K562 (cell line): ENCODE data around the gene ABLIM2. TPM values are rescaled to one million over a fixed set of nuclear protein-coding genes. Genes with fewer than 3 reads are reported as not detected.

Experiments
- CCNT2 ChIP-seq: IDR thresholded peaks from 2 replicates; pipeline ENCODE4 v1.6.1; 2011; ENCODE audit warnings: borderline replicate concordance, low read depth, mild to moderate bottlenecking, moderate library complexity, mixed read lengths, low read length; ENCODE audit not compliant: insufficient read length; ENCODE audit errors: extremely low read depth
- CHCHD3 ChIP-seq: fragments of 250-450 bp; sonication (Bioruptor Pico); IDR thresholded peaks from 2 replicates; pipeline ENCODE4 v2.1.2; 2022; ENCODE audit warnings: mild to moderate bottlenecking
- GATAD2A ChIP-seq: fragments of 450-650 bp; IDR thresholded peaks from 2 replicates; pipeline ENCODE4 v1.6.1; 2017
- HLTF ChIP-seq: fragments of 450-650 bp; IDR thresholded peaks from 2 replicates; pipeline ENCODE4 v1.6.1; 2016
- HMGN3 ChIP-seq: IDR thresholded peaks from 2 replicates; pipeline ENCODE4 v1.6.1; 2011; ENCODE audit warnings: borderline replicate concordance, low read depth, mild to moderate bottlenecking, mixed read lengths, low read length; ENCODE audit not compliant: insufficient read length; ENCODE audit errors: extremely low read depth
- IRF2 ChIP-seq: sonication (generic); formaldehyde crosslinking; IDR thresholded peaks from 2 replicates; pipeline ENCODE4 v1.8.1; 2022; ENCODE audit warnings: mild to moderate bottlenecking, missing genetic modification reagents
- MAZ ChIP-seq, 2 experiments: fragments of 450-650 bp in 1 of 2; sonication (generic) in 1 of 2; formaldehyde crosslinking; IDR thresholded peaks in 1 of 2; conservative IDR thresholded peaks in 1 of 2; 2 replicates each; pipeline versions ENCODE4 v1.4.0 to v1.5.0; 2020; ENCODE audit warnings: mild to moderate bottlenecking in 1 of 2, missing genetic modification reagents in 1 of 2
- MYNN ChIP-seq, 2 experiments: sonication (generic); formaldehyde crosslinking in 1 of 2; IDR thresholded peaks; 2 replicates each; pipeline versions ENCODE4 v1.5.0 to v1.6.1; 2016 to 2020; ENCODE audit warnings: antibody characterized with exemption in 1 of 2, missing genetic modification reagents in 1 of 2
- NFATC3 ChIP-seq: fragments of 450-650 bp; IDR thresholded peaks from 2 replicates; pipeline ENCODE4 v1.6.1; 2017; ENCODE audit warnings: mild to moderate bottlenecking
- NFE2L1 ChIP-seq: fragments of 450-650 bp; IDR thresholded peaks from 2 replicates; pipeline ENCODE4 v1.6.1; 2016; ENCODE audit warnings: missing genetic modification characterization, low read depth, mild to moderate bottlenecking, missing compliant biosample characterization, moderate library complexity, borderline replicate concordance
- NR2C1 ChIP-seq, 2 experiments: fragments of 450-650 bp; IDR thresholded peaks; 2 replicates each; pipeline ENCODE4 v1.6.1; 2017; ENCODE audit warnings: mild to moderate bottlenecking in 2 of 2, antibody characterized with exemption in 1 of 2, inconsistent platforms in 1 of 2, missing compliant biosample characterization in 1 of 2, missing genetic modification characterization in 1 of 2
- PCBP2 ChIP-seq: fragments of 200-400 bp; formaldehyde crosslinking; IDR thresholded peaks from 2 replicates; pipeline ENCODE4 v1.6.1; 2018; ENCODE audit warnings: low read length, low read depth, mild to moderate bottlenecking, moderate library complexity; ENCODE audit not compliant: poor library complexity, severe bottlenecking
- POLR2A ChIP-seq: fragments of 450-650 bp; conservative IDR thresholded peaks from 2 replicates; pipeline ENCODE4 v1.6.1; 2016
- RBM25 ChIP-seq: fragments of 200-400 bp; formaldehyde crosslinking; IDR thresholded peaks from 2 replicates; pipeline ENCODE4 v1.6.1; 2018; ENCODE audit warnings: low read length, low read depth, moderate library complexity; ENCODE audit not compliant: severe bottlenecking
- RBM39 ChIP-seq: fragments of 200-400 bp; formaldehyde crosslinking; optimal IDR thresholded peaks from 2 replicates; pipeline ENCODE3; 2018; ENCODE audit warnings: low read depth, low read length
- SMARCC2 ChIP-seq: fragments of 450-650 bp; IDR thresholded peaks from 2 replicates; pipeline ENCODE4 v1.6.1; 2017; ENCODE audit warnings: antibody characterized with exemption, moderate library complexity, mild to moderate bottlenecking, low read depth
- SRSF3 ChIP-seq: fragments of 200-400 bp; formaldehyde crosslinking; IDR thresholded peaks from 2 replicates; pipeline ENCODE4 v1.6.1; 2016; ENCODE audit warnings: mild to moderate bottlenecking, low read length, moderate library complexity; ENCODE audit not compliant: insufficient read depth
- TARDBP ChIP-seq: fragments of 450-650 bp; IDR thresholded peaks from 2 replicates; pipeline ENCODE4 v1.6.1; 2016
- U2AF1 ChIP-seq: fragments of 200-400 bp; formaldehyde crosslinking; optimal IDR thresholded peaks from 2 replicates; pipeline ENCODE3; 2017; ENCODE audit warnings: mild to moderate bottlenecking, low read depth, low read length, moderate library complexity
- ZC3H4 ChIP-seq: sonication (generic); formaldehyde crosslinking; IDR thresholded peaks from 2 replicates; pipeline ENCODE4 v1.9.0; 2021; ENCODE audit warnings: missing genetic modification reagents, borderline replicate concordance
- ZNF282 ChIP-seq: sonication (generic); formaldehyde crosslinking; IDR thresholded peaks from 2 replicates; pipeline ENCODE4 v1.8.1; 2023; ENCODE audit warnings: missing genetic modification reagents
- ZNF507 ChIP-seq: conservative IDR thresholded peaks from 2 replicates; pipeline ENCODE4 v1.6.1; 2017; ENCODE audit warnings: missing genetic modification characterization, missing compliant biosample characterization
- polyA plus RNA-seq, 8 experiments: library from polyadenylated mRNA; depleted of rRNA in 4 of 8; stranded (reverse) in 5 of 8; unstranded in 3 of 8; fragments of >200 nt; fragmentation: Nextera tagmentation in 2 of 8; fragmentation: Illumina TruSeq in 1 of 8; extraction: Ambion mirVana in 2 of 8; extraction: Trizol in 1 of 8; gene quantifications; 2 replicates each; pipeline versions ENCODE4 v1.2.1 to v1.2.3, GENCODE V29; 2011 to 2014; ENCODE audit warnings: inconsistent platforms in 1 of 8, missing spikeins in 1 of 8
- total RNA-seq, 7 experiments: library from RNA; depleted of rRNA in 6 of 7; stranded (reverse); fragments of >200 nt in 6 of 7; fragmentation: Illumina TruSeq in 2 of 7; extraction: Trizol in 2 of 7; gene quantifications; 2 replicates each; pipeline versions ENCODE4 v1.2.1 to v1.2.3, GENCODE V29; 2011 to 2021; ENCODE audit warnings: low replicate concordance in 1 of 7
- TF ChIP-seq, protein P1 (sequence below): fragments of 250-450 bp; sonication (Bioruptor Pico); IDR thresholded peaks from 2 replicates; pipeline ENCODE4 v1.8.0; 2021; ENCODE audit warnings: moderate library complexity, mild to moderate bottlenecking, inconsistent platforms
- TF ChIP-seq, protein P2 (sequence below), 2 experiments: IDR thresholded peaks; 2 replicates each; pipeline ENCODE4 v1.6.1; 2011; ENCODE audit warnings: borderline replicate concordance in 1 of 2, control low read depth in 1 of 2, low read depth in 1 of 2, low read length in 1 of 2, mild to moderate bottlenecking in 1 of 2, mixed read lengths in 1 of 2, moderate library complexity in 1 of 2; ENCODE audit not compliant: insufficient read depth in 1 of 2, insufficient read length in 1 of 2, poor library complexity in 1 of 2, severe bottlenecking in 1 of 2; ENCODE audit errors: extremely low read depth in 1 of 2

ABLIM2 gene
- total and polyA plus RNA-seq, 9 of the 15 experiments (the other 6 are each of a cell fraction or from before 2014, with no cell fraction given), result not detected

DNA sequence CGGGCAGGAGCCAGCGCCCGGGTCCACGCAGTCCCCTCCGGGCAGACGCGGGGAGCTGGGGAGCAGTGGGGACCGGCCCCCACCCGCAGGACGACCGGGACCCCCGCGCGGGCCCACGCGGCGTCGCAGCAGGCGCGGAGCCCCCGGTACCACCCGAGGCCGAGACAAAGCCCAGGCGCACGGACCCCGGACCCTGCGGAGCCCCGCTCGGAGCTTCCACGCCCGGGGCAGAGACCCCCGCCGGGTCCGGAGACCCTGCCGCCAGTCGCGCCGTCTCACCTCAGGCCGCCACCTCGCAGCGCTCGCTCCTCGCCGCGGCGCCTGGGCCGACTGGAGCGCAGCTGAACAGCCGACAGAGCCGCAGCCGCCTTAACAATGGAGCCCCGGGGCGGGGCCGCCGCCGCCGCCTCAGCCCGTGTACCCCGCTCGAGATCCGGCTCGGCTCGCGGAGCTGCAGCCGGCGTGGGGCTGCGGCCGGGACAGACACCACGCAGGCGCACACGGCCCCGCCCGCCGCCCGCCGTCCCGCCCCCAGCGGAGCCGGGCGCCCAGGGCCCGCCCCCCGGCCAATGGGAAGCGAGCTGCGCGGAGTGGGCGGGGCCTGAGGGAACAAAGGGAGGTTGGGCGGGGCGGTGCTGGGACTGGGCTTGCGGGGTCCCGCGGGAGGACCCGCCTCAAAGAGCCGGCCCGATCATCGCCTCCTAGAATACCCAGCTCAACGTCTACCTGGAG, 219.1 kb downstream of the ABLIM2 start, which contains the start of gene AFAP1 (continued):
- no peak for TF ChIP-seq MYNN (IDR thresholded peaks at IDR 0.05)
- no peak for TF ChIP-seq MYNN (CRISPR knock-in tag; IDR thresholded peaks at IDR 0.05)
- TF ChIP-seq MAZ (CRISPR knock-in tag; conservative IDR thresholded peaks at IDR 0.05 in 1 of 2, IDR thresholded peaks at IDR 0.05 in 1 of 2), result peak in 1 of 2 experiments; percentile 32; a peak in 1 of 4 replicates
- no peak for TF ChIP-seq U2AF1
- TF ChIP-seq ZC3H4 (CRISPR knock-in tag), result no peak
- no peak for TF ChIP-seq POLR2A
- no peak for TF ChIP-seq TARDBP
- TF ChIP-seq NR2C1 (IDR thresholded peaks at IDR 0.05), result no peak
- TF ChIP-seq NR2C1 (tag; IDR thresholded peaks at IDR 0.05), result no peak
- no peak for TF ChIP-seq PCBP2
- TF ChIP-seq ZNF282 (CRISPR knock-in tag), result no peak
- no peak for TF ChIP-seq HLTF
- TF ChIP-seq RBM25, result peak; percentile 22
- no peak for TF ChIP-seq CHCHD3 (CRISPR knock-in tag)
- TF ChIP-seq NFATC3, result no peak
- no peak for TF ChIP-seq GATAD2A
- no peak for TF ChIP-seq IRF2 (CRISPR knock-in tag)
- TF ChIP-seq, protein P1, sequence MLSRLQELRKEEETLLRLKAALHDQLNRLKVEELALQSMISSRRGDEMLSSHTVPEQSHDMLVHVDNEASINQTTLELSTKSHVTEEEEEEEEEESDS (CRISPR knock-in tag), result no peak
- no peak for TF ChIP-seq NFE2L1 (tag)
- TF ChIP-seq, protein P2, sequence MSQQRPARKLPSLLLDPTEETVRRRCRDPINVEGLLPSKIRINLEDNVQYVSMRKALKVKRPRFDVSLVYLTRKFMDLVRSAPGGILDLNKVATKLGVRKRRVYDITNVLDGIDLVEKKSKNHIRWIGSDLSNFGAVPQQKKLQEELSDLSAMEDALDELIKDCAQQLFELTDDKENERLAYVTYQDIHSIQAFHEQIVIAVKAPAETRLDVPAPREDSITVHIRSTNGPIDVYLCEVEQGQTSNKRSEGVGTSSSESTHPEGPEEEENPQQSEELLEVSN (IDR thresholded peaks at IDR 0.05; ENCODE audit: borderline replicate concordance in 1 of 2, extremely low read depth in 1 of 2, insufficient read depth in 1 of 2, insufficient read length in 1 of 2, low read depth in 1 of 2, low read length in 1 of 2, poor library complexity in 1 of 2, severe bottlenecking in 1 of 2), result peak in 1 of 2 experiments; percentile 45
- TF ChIP-seq SMARCC2, result no peak
- TF ChIP-seq SRSF3, result no peak
- no peak for TF ChIP-seq CCNT2
- no peak for TF ChIP-seq RBM39
- TF ChIP-seq ZNF507, result no peak
- no peak for TF ChIP-seq HMGN3
- TF ChIP-seq, all 486 proteins: peak for 13
